Measurements from ENCODE around the gene SLC14A1. TPM values are rescaled to one million over a fixed set of nuclear protein-coding genes. Genes with fewer than 3 reads are reported as not detected.

SLC14A1 gene
- total and polyA plus RNA-seq, 9 donors: 0.20 to 3.3 (median 0.43) TPM; not detected in 1

DNA sequence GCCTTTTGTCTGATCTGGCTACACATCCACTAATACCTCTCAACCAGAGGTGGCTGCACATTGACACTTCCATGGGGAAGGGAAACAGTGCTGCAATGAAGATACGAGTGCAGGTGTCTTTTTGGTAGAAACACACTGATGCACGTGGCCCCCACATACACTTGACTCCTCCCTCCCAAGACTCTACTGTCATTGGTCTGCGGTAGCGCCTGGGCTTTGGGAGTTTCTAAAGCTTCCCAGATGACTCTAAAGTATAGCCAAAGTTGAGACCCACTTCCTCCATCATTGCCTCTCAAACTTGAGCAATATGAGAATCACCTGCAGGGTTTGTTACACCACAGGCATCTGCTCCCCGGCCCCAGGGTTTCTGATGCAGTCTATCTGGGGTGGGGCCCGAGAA is 11.0 kb downstream of the SLC14A1 start:
- TF ChIP-seq, protein P1, sequence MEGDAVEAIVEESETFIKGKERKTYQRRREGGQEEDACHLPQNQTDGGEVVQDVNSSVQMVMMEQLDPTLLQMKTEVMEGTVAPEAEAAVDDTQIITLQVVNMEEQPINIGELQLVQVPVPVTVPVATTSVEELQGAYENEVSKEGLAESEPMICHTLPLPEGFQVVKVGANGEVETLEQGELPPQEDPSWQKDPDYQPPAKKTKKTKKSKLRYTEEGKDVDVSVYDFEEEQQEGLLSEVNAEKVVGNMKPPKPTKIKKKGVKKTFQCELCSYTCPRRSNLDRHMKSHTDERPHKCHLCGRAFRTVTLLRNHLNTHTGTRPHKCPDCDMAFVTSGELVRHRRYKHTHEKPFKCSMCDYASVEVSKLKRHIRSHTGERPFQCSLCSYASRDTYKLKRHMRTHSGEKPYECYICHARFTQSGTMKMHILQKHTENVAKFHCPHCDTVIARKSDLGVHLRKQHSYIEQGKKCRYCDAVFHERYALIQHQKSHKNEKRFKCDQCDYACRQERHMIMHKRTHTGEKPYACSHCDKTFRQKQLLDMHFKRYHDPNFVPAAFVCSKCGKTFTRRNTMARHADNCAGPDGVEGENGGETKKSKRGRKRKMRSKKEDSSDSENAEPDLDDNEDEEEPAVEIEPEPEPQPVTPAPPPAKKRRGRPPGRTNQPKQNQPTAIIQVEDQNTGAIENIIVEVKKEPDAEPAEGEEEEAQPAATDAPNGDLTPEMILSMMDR (IDR thresholded peaks at IDR 0.05): no peak
- TF ChIP-seq POLR2A (IDR thresholded peaks at IDR 0.05) (no peak), EP300 (IDR thresholded peaks at IDR 0.05) (no peak)

DNA sequence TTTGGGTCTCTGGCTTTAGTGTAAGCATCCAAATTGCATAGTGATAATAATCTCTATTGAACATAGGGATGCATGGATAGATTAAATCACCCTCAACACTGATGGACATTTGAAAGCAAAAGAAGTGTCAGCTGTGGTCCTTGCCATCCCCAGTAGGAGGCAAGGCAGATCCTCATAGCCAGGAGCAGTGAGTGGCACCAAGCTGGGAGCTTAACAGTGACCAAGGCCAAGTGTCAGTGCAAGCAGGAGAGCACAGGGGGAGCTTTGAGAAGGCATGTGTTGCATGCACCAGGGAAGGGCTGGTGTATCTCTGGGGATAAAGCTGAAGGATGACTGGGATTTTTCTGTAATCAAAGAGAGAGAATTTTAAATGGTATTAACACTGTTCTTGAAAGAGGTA is 14.7 kb downstream of the SLC14A1 start:
- Histone ChIP-seq H3K27me3 (no peaks in the 10 kb centered on the region), H3K9me3 (no peaks in the 10 kb centered on the region), H3K27ac (no peak overlapping the region), H3K4me3 (no peak overlapping the region), H3K36me3 (no peaks in the 10 kb centered on the region), H3K4me1 (ENCODE audit: insufficient read depth) (no peaks in the 10 kb centered on the region)
- TF ChIP-seq POLR2A (IDR thresholded peaks at IDR 0.05) (no peak), EP300 (IDR thresholded peaks at IDR 0.05) (no peak)
- TF ChIP-seq, protein P1 (IDR thresholded peaks at IDR 0.05): no peak
- DNase-seq: no peak
- intact Hi-C loops (cut with DNase I): no loop called here

More for the DNA sequence above, 11.0 kb downstream of the SLC14A1 start:
- no peaks in the 10 kb centered on the region for H3K4me1 ChIP-seq (ENCODE audit: insufficient read depth)
- WGBS, 3 donors: 83 to 87% (median 86%) methylated on average over 6 of the region's 6 CpGs
- no peaks in the 10 kb centered on the region for H3K36me3 ChIP-seq
- no peak overlapping the region for H3K4me3 ChIP-seq
- no peak for DNase-seq
- no peaks in the 10 kb centered on the region for H3K27me3 ChIP-seq
- intact Hi-C loops (cut with DNase I): no loop called here
- H3K27ac ChIP-seq: no peak overlapping the region
- H3K9me3 ChIP-seq: no peaks in the 10 kb centered on the region

DNA sequence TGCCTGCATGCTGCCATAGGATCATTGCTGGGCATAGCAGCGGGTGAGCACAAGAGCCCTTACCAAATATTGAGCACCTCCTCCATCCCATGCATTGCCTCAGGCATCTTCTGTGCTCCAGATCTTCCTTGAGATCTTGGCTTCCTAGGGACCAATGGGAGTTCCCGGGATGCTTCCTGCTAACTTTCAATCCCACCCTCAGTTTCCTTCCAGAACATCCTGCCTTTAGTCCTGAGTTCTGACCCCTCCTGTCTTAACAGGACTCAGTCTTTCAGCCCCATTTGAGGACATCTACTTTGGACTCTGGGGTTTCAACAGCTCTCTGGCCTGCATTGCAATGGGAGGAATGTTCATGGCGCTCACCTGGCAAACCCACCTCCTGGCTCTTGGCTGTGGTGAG is 15.3 kb downstream of the SLC14A1 start:
- no peak overlapping the region for H3K4me3 ChIP-seq
- TF ChIP-seq EP300 (IDR thresholded peaks at IDR 0.05) (no peak), POLR2A (IDR thresholded peaks at IDR 0.05) (no peak)
- TF ChIP-seq, protein P1 (IDR thresholded peaks at IDR 0.05): no peak
- H3K27me3 ChIP-seq: no peaks in the 10 kb centered on the region
- no peak overlapping the region for H3K27ac ChIP-seq
- intact Hi-C loops (cut with DNase I): no loop called here
- H3K9me3 ChIP-seq: no peaks in the 10 kb centered on the region
- 86 to 96% (median 95%) methylated on average over 3 of the region's 3 CpGs for WGBS, 3 donors
- DNase-seq: no peak
- H3K4me1 ChIP-seq (ENCODE audit: insufficient read depth): no peaks in the 10 kb centered on the region
- no peaks in the 10 kb centered on the region for H3K36me3 ChIP-seq

DNA sequence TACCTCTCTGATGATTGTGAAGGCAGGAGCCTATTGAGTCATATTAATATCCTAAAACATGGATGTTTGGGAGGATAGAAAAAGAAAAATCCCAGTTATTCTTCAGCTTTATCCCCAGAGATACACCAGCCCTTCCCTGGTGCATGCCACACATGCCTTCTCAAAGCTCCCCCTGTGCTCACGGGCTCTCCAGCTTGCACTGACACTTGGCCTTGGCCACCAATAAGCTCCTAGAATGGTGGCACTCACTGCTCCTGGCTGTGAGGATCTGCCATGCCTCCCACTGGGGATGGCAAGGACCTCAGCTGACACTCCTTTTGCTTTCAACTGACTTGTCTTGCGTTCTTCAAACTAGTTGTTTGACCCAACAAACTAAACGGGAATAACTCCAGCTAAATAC is 15.9 kb downstream of the SLC14A1 start:
- no peaks in the 10 kb centered on the region for H3K36me3 ChIP-seq
- H3K4me1 ChIP-seq (ENCODE audit: insufficient read depth): no peaks in the 10 kb centered on the region
- no peaks in the 10 kb centered on the region for H3K9me3 ChIP-seq
- TF ChIP-seq POLR2A (IDR thresholded peaks at IDR 0.05) (no peak), EP300 (IDR thresholded peaks at IDR 0.05) (no peak)
- TF ChIP-seq, protein P1 (IDR thresholded peaks at IDR 0.05): no peak
- intact Hi-C loops (cut with DNase I): no loop called here
- no peaks in the 10 kb centered on the region for H3K27me3 ChIP-seq
- no peak for DNase-seq
- WGBS, 3 donors: 50 to 68% (median 63%) methylated on average over 3 of the region's 3 CpGs
- no peak overlapping the region for H3K4me3 ChIP-seq
- H3K27ac ChIP-seq: no peak overlapping the region

DNA sequence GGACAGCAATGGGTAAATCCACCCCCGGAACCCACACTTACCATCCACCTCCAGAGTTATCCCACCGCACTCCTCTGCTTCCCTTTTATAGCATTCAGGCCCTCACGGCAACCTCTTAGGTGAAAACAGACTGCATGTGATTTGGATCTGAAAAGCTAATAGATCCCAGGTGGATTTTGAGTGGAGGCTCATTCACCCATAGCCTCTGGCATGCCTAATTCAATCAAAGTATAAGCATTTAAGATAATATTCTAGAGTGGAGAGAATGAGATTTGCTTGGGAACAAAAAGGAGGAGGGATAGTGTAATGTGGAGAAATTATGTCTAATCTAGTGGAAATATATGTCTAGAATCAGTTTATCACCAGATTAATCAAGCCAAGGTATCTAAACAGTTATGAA is 17.1 kb downstream of the SLC14A1 start:
- no peak overlapping the region for H3K4me3 ChIP-seq
- no peaks in the 10 kb centered on the region for H3K27me3 ChIP-seq
- no peak for DNase-seq
- WGBS, 3 donors: 61 to 79% (median 65%) methylated on average over 3 of the region's 3 CpGs
- no peak for TF ChIP-seq EP300 (IDR thresholded peaks at IDR 0.05)
- no peak for TF ChIP-seq POLR2A (IDR thresholded peaks at IDR 0.05)
- TF ChIP-seq, protein P1 (IDR thresholded peaks at IDR 0.05): no peak
- no peaks in the 10 kb centered on the region for H3K36me3 ChIP-seq
- no peaks in the 10 kb centered on the region for H3K4me1 ChIP-seq (ENCODE audit: insufficient read depth)
- no peaks in the 10 kb centered on the region for H3K9me3 ChIP-seq
- H3K27ac ChIP-seq: no peak overlapping the region
- intact Hi-C loops (cut with DNase I): no loop called here

Measured in ovary (tissue), 9 donors.